Dermis blood vessel endothelial cell (primary cell): ENCODE results near the gene ALG9. TPM values are rescaled to one million over a fixed set of nuclear protein-coding genes. Genes with fewer than 3 reads are reported as not detected.

Source experiments
- DNase-seq: peaks from one replicate; pipeline ENCODE4 v3.0.0; 2010
- total RNA-seq: library from RNA; depleted of rRNA; stranded (reverse); fragments of >200 nt; gene quantifications from 2 replicates; pipeline ENCODE4 v1.2.3, GENCODE V29; 2014

Gene ALG9
- total RNA-seq, 1 donor from 2014 or later: 31.8 TPM

GRCh38 chr11:111764621-111765020 lies 106.8 kb downstream of the ALG9 start:
- DNase-seq: no peak

GRCh38 chr11:111762981-111763643 lies 108.3 kb downstream of the ALG9 start:
- DNase-seq: peak; percentile 15

GRCh38 chr11:111762526-111762925 lies 108.9 kb downstream of the ALG9 start:
- DNase-seq: no peak

- DNase-seq: no peak
These were observed 110.3 kb downstream of the ALG9 start for GRCh38 chr11:111761036-111761435.

GRCh38 chr11:111759778-111760407 lies 111.5 kb downstream of the ALG9 start:
- peak; percentile 81 for DNase-seq

- peak; percentile 71 for DNase-seq
These were observed 112.0 kb downstream of the ALG9 start for GRCh38 chr11:111759376-111759775.

GRCh38 chr11:111756097-111756496 lies 115.3 kb downstream of the ALG9 start:
- no peak for DNase-seq

GRCh38 chr11:111749646-111750045 lies 121.7 kb downstream of the ALG9 start:
- DNase-seq: no peak

- DNase-seq: no peak
These were observed 123.2 kb downstream of the ALG9 start for GRCh38 chr11:111748035-111748804.

GRCh38 chr11:111745719-111746504 lies 125.5 kb downstream of the ALG9 start:
- no peak for DNase-seq

- no peak for DNase-seq
These were observed 127.7 kb downstream of the ALG9 start for GRCh38 chr11:111743700-111744099.

- DNase-seq: no peak
These were observed 129.6 kb downstream of the ALG9 start for GRCh38 chr11:111741751-111742150.

GRCh38 chr11:111739299-111739698 lies 132.1 kb downstream of the ALG9 start:
- no peak for DNase-seq

GRCh38 chr11:111737444-111738210 lies 133.8 kb downstream of the ALG9 start:
- peak; percentile 84 for DNase-seq

GRCh38 chr11:111736621-111737443 lies 134.5 kb downstream of the ALG9 start:
- DNase-seq: no peak

Other genes starting within 250 kb of the ALG9 start
- gene PPP2R1B, start 105.2 kb downstream of the ALG9 start, total RNA-seq: 52.6 and 72.7 TPM in 2 replicates
- gene FDXACB1, start 7.6 kb upstream of the ALG9 start, total RNA-seq: 1.9 and 2.0 TPM in 2 replicates
- gene CFAP68, start 8.0 kb upstream of the ALG9 start, total RNA-seq: 5.3 and 5.7 TPM in 2 replicates
- 1.0 and 1.7 TPM in 2 replicates for gene CRYAB, start 40.2 kb upstream of the ALG9 start, total RNA-seq
- not detected in 2 replicates for gene HSPB2, start 41.2 kb upstream of the ALG9 start, total RNA-seq
- gene C11orf52, start 47.3 kb upstream of the ALG9 start, total RNA-seq: 0.17 and 0.47 TPM in 2 replicates
- 17.7 and 30.8 TPM in 2 replicates for gene DIXDC1, start 65.8 kb upstream of the ALG9 start, total RNA-seq
- 25.5 and 41.6 TPM in 2 replicates for gene DLAT, start 153.8 kb upstream of the ALG9 start, total RNA-seq
- 0.93 and 1.4 TPM in 2 replicates for gene PIH1D2, start 202.4 kb upstream of the ALG9 start, total RNA-seq
- 17.9 and 22.0 TPM in 2 replicates for gene NKAPD1, start 202.7 kb upstream of the ALG9 start, total RNA-seq
- gene TIMM8B, start 215.2 kb upstream of the ALG9 start, total RNA-seq: 43.8 and 54.6 TPM in 2 replicates
- 198 and 201 TPM in 2 replicates for gene SDHD, start 215.3 kb upstream of the ALG9 start, total RNA-seq